Mesenteric fat pad (tissue), 1 donor: Measurements from ENCODE around the gene HTT-AS. TPM values are rescaled to one million over a fixed set of nuclear protein-coding genes. Genes with fewer than 3 reads are reported as not detected.

Experiments
- DNase-seq: peaks from one replicate; pipeline ENCODE4 v3.0.0-alpha.2; 2020; ENCODE audit warnings: low spot score
- total RNA-seq: library from RNA; stranded (reverse); fragmentation: NEBNext Ultra II Directional; extraction: Animal tissue kit (Norgen Biotek cat#: 25700); gene quantifications from one replicate; pipeline ENCODE4 v1.2.1, GENCODE V29; 2021
- donor health status: DM: yes; HTN: yes; CAD: no.

Gene HTT-AS
- total RNA-seq, 1 donor from 2014 or later = not detected

- DNase-seq = peak; percentile 85
Measured at GRCh38 chr4:3030566-3031356, 43.6 kb downstream of the HTT-AS start.

- peak; percentile 59 for DNase-seq
Measured at GRCh38 chr4:3029464-3029863, 44.9 kb downstream of the HTT-AS start.

DNA sequence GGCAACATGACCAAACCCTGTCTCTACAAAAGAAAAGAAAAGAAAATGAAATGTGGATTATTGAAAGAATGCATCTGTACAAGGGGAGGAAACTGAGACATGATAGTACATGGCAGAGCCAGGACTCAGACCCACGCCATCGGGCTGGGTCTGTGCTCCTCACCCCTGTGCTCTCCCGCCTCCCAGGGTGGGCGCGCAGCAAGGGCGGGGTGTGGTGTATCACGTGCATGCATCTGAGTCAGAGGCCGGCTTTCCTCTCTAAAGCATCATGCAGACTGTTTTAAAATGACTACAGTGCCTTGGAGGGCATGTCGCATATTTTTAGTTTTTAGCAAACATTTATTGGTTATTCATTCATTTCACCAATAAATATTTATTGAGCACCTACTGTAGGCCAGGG lies 47.8 kb downstream of the HTT-AS start:
- no peak for DNase-seq

GRCh38 chr4:3025881-3026280 lies 48.5 kb downstream of the HTT-AS start:
- no peak for DNase-seq

DNA sequence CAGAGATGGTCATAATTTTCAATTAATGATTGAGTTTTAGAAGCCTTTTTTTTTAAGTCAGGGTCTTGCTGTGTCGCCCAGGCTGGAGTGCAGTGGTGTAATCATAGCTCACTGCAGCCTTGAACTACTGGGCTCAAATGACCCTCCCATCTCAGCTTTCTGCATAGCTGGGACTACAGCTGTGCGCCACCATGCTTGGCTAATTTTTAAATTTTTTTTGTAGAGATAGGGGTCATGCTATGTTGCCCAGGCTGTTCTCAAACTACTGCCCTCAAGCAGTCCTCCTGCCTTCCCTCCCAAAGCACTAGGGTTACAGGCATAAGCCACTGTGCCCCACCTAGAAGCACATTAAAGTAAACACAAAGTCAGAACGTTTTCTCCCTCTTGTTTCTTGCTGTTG lies 51.7 kb downstream of the HTT-AS start:
- DNase-seq = no peak

DNA sequence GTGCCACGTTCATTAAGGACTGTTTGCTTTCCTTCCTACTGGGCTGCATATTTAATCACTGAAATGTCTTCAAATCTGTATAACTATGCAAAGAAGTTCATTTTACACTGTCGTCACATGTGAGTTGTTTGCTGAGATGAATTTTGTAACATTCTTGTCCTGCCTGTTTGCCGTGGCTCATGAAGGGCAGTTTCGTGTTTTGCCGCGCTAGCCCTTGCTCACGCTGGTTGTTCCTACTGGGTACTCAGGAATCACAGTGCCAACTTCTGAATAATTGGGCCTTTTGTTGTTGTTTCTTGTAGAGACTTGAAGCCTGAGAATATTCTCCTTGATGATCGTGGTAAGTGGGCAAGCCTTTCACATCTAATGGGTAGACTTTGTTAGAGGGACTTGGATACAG lies 52.2 kb downstream of the HTT-AS start:
- DNase-seq = no peak

DNA sequence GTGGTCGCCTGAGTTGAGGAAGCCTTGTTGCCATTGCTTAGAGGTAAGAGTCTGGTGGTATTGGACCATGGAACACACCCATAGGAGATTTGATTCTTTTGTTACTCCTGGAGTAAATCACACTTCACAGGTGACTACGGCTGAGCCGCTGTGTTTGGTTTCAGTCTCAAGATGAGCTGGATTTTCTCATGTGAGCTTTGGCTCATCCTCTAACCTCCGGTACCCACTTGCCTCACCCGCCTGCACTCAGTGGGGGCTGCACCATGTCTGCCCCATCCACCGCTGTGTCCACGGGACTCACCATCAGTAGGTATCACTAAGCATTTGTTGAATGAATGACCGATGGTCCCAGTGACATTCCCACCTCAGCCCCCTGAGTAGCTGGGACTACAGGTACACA lies 52.7 kb downstream of the HTT-AS start:
- peak; percentile 62 for DNase-seq

GRCh38 chr4:3021127-3021526 lies 53.2 kb downstream of the HTT-AS start:
- DNase-seq = peak; percentile 55

- DNase-seq = no peak
Measured at GRCh38 chr4:3019145-3019846, 55.0 kb downstream of the HTT-AS start.

DNA sequence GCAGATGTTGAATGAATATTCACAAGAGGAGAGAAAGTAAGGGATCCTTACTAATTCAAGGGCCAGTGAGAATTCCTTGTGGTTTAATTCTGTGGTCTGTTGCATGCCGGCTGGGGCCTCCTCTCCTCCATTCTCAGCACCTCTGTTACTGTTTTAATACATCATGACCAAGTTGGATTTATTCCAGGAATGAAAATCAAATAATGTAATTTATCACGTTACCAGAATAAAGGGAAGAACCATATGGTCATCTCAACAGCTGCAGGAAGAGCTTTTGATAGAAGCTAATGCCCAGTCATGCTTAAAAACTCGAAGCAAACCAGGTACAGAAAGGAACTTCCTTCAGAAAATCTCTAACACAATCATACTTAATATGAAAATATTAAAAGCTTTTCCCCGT lies 56.8 kb downstream of the HTT-AS start:
- no peak for DNase-seq

DNA sequence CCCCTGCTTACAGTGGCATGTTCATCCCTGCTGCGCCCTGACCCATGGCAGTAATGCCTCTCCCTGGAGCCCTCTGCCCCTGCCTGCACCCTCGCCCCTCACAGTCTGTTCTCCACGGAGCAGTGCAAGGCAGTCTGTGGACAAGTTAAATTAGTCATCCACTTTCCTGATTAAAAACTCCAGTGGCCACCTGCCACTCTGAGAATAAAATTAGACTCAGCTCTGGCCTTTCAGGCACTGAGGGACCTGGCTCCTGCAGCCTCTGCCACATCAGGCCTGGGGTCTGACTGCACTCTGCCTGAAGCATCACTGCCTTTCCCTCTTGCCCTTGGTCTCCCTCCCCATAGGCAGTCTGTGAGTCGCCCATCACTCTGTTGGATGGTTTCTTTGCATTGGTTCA lies 57.4 kb downstream of the HTT-AS start:
- peak; percentile 67 for DNase-seq

DNA sequence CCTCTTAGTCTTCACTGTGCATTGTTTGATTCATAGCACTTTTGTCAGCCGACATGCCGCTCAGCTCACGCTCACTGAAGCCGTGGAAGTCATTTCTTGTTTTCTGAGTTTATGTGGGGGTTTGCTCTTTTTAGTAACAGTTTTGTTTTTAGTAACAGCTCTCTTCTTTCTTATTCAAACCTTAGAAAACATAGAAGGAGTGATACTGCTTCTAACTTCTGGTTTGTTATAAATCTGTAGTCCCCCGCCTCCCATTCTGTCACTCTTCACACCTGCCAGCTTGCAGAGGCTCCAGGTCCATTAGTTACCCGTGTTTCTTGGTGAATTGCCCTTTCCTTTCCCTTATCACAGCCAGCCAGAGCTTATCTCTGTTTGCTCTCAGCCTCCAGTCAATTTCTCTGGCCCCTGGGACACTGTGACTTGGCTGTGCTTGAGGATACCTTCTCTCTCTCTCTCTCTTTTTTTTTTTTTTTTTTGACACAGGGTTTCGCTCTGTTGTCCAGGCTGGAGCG lies 60.4 kb downstream of the HTT-AS start:
- no peak for DNase-seq

Other genes with a start within 250 kb of the HTT-AS start
- gene ADD1, start 230.7 kb downstream of the HTT-AS start, total RNA-seq = 272 TPM
- gene NOP14, start 111.1 kb downstream of the HTT-AS start, total RNA-seq = 37.5 TPM
- gene GRK4, start 111.0 kb downstream of the HTT-AS start, total RNA-seq = 6.0 TPM
- 56.5 TPM for gene HTT, start 143 bp upstream of the HTT-AS start, total RNA-seq
- 0.80 TPM for gene MSANTD1, start 174.6 kb upstream of the HTT-AS start, total RNA-seq
- gene RGS12, start 218.5 kb upstream of the HTT-AS start, total RNA-seq = 26.3 TPM